Left lung (tissue), 10 donors: ENCODE measurements around the gene CTSF. TPM values are rescaled to one million over a fixed set of nuclear protein-coding genes. Genes with fewer than 3 reads are reported as not detected.
A peak's percentile ranks its signal among the peaks of the same experiment; 100 is the strongest.
"Not testable (repeated sequence)": the region's sequence is repeated elsewhere in the genome, so short reads cannot be mapped to it uniquely, and the experiment has no call there.

Experiments used
- ATAC-seq: fragments of 200-7000 bp; cut with Tn5 transposase; one replicate; pipeline ENCODE4 v1.9.1; 2020; ENCODE audit warnings: moderate library complexity
- DNase-seq, 4 donors: peaks; one replicate each; pipeline ENCODE4 v3.0.0-alpha.2; 2013 to 2020
- H3K27ac ChIP-seq, 2 donors: fragments of 200-600 bp; sonication (generic) in 1 of 2; one replicate each; pipeline versions ENCODE4 v1.5.0 to v1.8.0; 2020 to 2021
- H3K27me3 ChIP-seq, 2 donors: fragments of 200-600 bp; sonication (generic) in 1 of 2; one replicate each; pipeline versions ENCODE4 v1.5.0 to v1.8.0; 2020 to 2021
- H3K36me3 ChIP-seq, 2 donors: fragments of 200-600 bp; sonication (generic) in 1 of 2; one replicate each; pipeline versions ENCODE4 v1.5.0 to v1.8.0; 2020 to 2021
- H3K4me1 ChIP-seq, 2 donors: fragments of 200-600 bp; one replicate each; pipeline ENCODE4 v1.8.0; 2021
- H3K4me3 ChIP-seq, 2 donors: fragments of 200-600 bp; sonication (generic) in 1 of 2; one replicate each; pipeline versions ENCODE4 v1.5.0 to v1.8.0; 2020 to 2021; ENCODE audit warnings: mild to moderate bottlenecking in 1 of 2
- H3K9me3 ChIP-seq, 2 donors: fragments of 200-600 bp; sonication (generic) in 1 of 2; one replicate each; pipeline versions ENCODE4 v1.5.0 to v1.8.0; 2020 to 2021
- CTCF ChIP-seq, 2 donors: fragments of 200-600 bp; sonication (generic) in 1 of 2; IDR thresholded peaks; one replicate each; pipeline versions ENCODE4 v1.5.0 to v1.8.0; 2021; ENCODE audit warnings: antibody characterized with exemption in 2 of 2
- intact Hi-C, 2 donors: fragments of 100-400 bp; cut with DNase I; formaldehyde crosslinking; loops; one replicate each; pipeline versions ENCODE4 v1.11.2 to v1.14.2; 2022
- polyA plus RNA-seq, 6 donors: library from polyadenylated mRNA; unstranded; fragments of 120-200 nt; gene quantifications; one replicate each; pipeline ENCODE4 v1.2.1, GENCODE V29; 2013; ENCODE audit not compliant: insufficient read length in 6 of 6
- total RNA-seq, 2 donors: library from RNA; stranded (reverse); fragmentation: NEBNext Ultra II Directional; extraction: Animal tissue kit (Norgen Biotek cat#: 25700); gene quantifications; one replicate each; pipeline ENCODE4 v1.2.1, GENCODE V29; 2021
- donor health status: DM: no; HTN: yes; CAD: no.
- donor health status: DM: no; HTN: no; CAD: no.

Gene CTSF
- total and polyA plus RNA-seq, 8 donors = 10.8 to 56.9 (median 42.7) TPM

GRCh38 chr11:66547662-66548009 is 20.8 kb downstream of the CTSF start:
- ATAC-seq (no peak), DNase-seq (peak in 1 of 4 donors; percentile 53)
- Histone ChIP-seq H3K4me1 (peaks cover 11 to 40% of the 10 kb centered on the region in 2 donors), H3K27ac (no peak overlapping the region), H3K4me3 (no peak overlapping the region), H3K27me3 (peaks cover 0 to 7% of the 10 kb centered on the region in 2 donors), H3K9me3 (no peaks in the 10 kb centered on the region), H3K36me3 (peaks cover 0 to 6% of the 10 kb centered on the region in 2 donors)
- intact Hi-C loops = no loop called here
- TF ChIP-seq CTCF (IDR thresholded peaks at IDR 0.05) = no peak

GRCh38 chr11:66546966-66547661 is 21.3 kb downstream of the CTSF start:
- Histone ChIP-seq H3K27me3 (peaks cover 0 to 7% of the 10 kb centered on the region in 2 donors), H3K4me3 (peak overlapping the region in 1 of 2 donors; percentile 67), H3K4me1 (peaks cover 11 to 44% of the 10 kb centered on the region in 2 donors), H3K36me3 (peaks cover 0 to 11% of the 10 kb centered on the region in 2 donors), H3K27ac (no peak overlapping the region), H3K9me3 (no peaks in the 10 kb centered on the region)
- intact Hi-C loops = no loop called here
- ATAC-seq (no peak), DNase-seq (peak in 1 of 4 donors; percentile 76)
- TF ChIP-seq CTCF (IDR thresholded peaks at IDR 0.05) = no peak

DNA sequence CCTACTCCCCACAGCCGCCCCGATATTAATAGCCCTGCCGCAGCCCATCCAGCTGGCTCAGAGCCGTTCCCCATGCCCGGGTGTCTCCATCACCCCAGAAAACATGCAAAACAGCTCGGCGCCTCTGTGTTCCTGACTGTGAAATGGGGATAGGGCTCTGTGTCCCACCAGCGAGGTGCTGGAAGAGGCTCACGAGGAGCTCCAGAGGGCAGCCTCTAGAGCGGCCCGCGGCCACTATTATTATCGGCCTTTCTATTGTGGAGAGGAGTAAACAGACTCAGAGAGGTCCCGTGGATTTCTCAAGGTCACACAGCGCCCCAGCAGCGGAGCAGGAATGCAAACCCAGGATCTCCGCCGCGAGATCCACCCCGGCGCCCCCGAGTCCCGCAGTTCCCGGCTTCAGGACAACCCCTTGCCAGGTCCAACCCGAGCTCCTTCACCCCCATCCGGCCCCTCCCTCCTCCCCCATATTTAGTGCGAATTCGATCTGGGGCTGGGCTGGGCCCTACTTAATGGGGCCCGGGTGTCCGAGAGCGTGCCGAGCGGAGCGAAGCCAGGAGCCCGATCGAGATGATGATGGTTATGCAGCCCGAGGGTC is 21.9 kb downstream of the CTSF start, which contains the start of gene ACTN3:
ACTN3 (plus strand) TSS at position 536 of the 598 bp plus-strand sequence; CDS start at position 571, 35 bp downstream.
- Histone ChIP-seq H3K4me1 (peaks cover 11 to 44% of the 10 kb centered on the region in 2 donors), H3K27me3 (peaks cover 0 to 7% of the 10 kb centered on the region in 2 donors), H3K9me3 (no peaks in the 10 kb centered on the region), H3K4me3 (peak within 1 kb of the TSS; percentile 67 to 81), H3K27ac (peak within 1 kb of the TSS; percentile 37 to 79), H3K36me3 (peaks cover 0 to 17% of the 10 kb centered on the region in 2 donors)
- no peak for TF ChIP-seq CTCF (IDR thresholded peaks at IDR 0.05)
- intact Hi-C loops = no loop called here
- ATAC-seq (peak; percentile 3), DNase-seq (no peak)

DNA sequence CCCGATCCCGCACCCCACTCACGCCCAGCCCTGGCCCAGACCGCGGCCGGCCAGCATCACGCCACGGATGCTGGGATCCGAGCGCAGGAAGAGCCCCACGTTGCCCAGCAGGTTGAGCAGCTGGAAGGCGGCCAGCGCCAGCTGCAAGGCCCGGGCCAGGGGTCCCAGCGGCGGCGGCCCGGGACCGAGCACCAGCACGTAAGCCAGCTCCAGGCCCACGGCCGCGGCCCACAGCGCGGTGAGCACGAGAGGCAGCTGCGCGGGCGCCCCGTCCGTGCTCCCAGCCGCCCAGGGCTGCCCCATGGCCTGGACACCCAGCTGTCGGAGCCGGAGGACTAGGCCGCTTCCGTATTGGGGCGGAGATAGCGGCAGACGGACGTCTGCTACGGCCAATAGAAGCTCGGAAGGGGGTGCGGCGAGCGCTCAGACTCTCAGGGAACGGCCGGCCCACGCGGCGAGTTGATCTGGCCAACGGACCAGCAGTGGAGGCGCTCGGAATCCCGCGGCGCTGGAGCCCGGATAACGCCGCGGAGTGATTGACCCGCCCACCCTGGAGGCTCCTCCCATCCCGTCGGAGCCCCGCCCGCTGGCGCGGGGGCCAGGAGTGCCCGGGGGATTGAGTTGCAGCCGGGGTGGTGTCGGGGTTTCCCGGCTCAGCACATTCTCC is 22.6 kb downstream of the CTSF start, which contains the start of gene ZDHHC24:
ZDHHC24 (minus strand) TSS at position 348 of the 667 bp plus-strand sequence; CDS start at position 303, 45 bp downstream.
- DNase-seq (peak; percentile 81 to 100 (median 96)), ATAC-seq (peak; percentile 98)
- Histone ChIP-seq H3K27me3 (peaks cover 0 to 7% of the 10 kb centered on the region in 2 donors), H3K4me1 (peaks cover 11 to 44% of the 10 kb centered on the region in 2 donors), H3K27ac (peak within 1 kb of the TSS; percentile 37 to 79), H3K9me3 (no peaks in the 10 kb centered on the region), H3K4me3 (peak within 1 kb of the TSS; percentile 67 to 81), H3K36me3 (peaks cover 0 to 23% of the 10 kb centered on the region in 2 donors)
- intact Hi-C loops = no loop called here
- TF ChIP-seq CTCF (IDR thresholded peaks at IDR 0.05) = no peak

DNA sequence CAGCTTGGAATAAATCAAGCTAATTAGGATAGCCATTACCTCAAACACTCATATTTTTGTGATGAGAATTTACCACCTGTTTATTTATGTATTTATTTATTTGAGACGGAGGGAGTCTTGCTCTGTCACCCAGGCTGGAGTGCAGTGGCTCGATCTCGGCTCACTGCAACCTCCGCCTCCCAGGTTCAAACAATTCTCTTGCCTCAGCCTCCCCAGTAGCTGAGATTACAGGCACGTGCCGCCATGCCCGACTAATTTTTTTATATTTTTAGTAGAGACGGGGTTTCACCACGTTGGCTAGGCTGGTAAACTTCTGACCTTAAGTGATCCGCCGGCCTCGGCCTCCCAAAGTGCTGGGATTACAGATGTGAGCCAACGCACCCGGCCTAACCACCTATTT is 23.5 kb downstream of the CTSF start:
- H3K27ac ChIP-seq, ATAC-seq, intact Hi-C loops, H3K27me3 ChIP-seq, H3K9me3 ChIP-seq, DNase-seq: not testable (repeated sequence)
- Histone ChIP-seq H3K36me3 (peaks cover 0 to 29% of the 10 kb centered on the region in 2 donors), H3K4me3 (peak overlapping the region; percentile 67 to 81), H3K4me1 (peaks cover 11 to 44% of the 10 kb centered on the region in 2 donors)
